UCSD-AML1 (cell line): ENCODE results near the gene BRD1.

Source experiments
- DNase-seq: peaks from one replicate; lab custom pipeline; 2025; ENCODE audit not compliant: unreplicated experiment; lab: John Stamatoyannopoulos, UW

BRD1 gene

DNA sequence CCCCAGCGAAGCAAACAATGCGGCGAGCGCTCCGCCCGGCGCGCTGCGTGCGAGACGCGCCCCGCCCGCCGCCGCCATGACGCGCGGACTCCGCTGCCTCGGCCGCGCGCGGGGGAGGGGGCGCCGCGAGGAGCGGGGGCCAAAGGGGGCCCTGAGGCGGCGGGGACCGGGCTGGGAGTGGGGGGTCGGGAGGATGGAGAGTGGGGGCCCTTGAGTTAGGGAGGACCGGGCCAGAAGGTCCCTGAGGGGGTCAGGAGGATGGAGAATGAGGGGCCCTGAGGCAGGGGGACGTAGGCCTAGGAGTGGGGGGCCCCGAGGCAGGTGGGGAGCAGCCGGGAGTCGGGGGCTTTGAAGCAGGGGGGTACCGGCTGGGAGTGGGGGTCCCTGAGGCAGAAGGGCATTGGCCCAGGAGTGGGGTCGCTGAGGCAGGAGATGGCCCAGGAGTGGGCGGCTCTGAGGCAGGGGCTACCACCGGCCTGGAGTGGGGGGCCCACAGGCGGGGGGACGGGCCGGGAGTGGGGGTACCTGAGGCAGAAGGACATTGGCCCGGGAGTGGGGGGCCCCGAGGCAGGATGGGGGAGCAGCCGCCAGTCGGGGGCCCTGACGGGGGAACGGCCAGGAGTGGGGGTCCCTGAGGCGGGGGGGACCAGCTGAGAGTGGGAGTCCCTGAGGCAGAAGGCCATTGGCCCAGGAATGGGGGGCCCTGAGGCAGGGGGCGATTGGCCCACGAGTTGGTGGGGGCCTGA is at the start of gene BRD1:
Gene BRD1 (minus strand): TSS at position 21 of the 746 bp plus-strand sequence. CDS start 3,556 bp downstream, outside the sequence.
- peak; percentile 73 for DNase-seq

DNA sequence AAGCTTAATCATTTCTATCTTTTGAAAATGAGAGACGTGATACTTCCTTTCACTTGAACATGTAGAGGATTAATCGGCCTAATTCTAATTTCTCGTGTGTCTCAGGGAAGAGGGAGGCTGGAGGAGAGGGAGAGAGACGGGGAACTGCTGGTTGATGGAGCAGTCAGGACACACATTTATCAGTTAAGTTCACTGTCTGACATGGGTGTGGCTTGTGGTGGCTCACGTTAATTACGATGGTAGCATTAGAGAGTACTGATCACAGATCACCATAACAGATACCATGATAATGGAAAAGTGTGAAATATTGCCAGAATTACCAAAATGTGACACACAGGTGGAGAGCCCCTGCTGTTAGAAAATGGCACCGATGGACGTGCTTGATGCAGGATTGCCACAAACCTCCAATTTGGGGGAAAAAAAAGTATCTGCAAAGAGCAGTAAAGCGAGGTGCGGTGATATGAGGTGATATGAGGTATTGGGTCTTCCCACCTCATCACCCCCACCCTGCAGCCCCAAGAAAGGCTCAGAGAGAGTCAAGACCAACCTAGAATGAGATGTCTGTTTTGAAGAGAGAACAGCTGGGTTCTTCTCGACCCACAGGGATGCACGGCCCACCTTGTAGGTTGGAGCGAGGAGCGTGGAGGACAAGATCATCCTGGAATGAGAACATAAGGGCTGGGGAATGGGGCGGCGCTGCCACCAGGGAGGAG is 45.7 kb upstream of the BRD1 start:
- no peak for DNase-seq

DNA sequence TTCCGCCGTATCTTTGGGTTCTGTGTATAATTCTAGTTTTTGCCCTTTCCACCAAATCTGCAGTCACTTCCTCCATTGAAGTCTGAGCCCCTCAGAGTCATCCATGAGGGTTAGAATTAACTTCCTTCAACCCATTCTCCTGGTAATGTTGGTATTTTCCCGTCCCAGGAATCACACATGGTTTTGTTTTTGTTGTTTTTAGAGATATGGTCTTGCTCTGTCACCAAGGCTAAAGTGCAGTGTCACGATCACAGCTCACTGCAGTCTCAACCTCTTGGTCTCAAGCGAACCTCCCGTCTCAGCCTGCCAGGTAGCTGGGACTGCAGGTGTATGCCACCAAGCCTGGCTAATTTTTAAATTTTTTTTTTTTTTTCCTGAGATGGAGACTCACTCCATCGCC is 44.7 kb upstream of the BRD1 start:
- no peak for DNase-seq

DNA sequence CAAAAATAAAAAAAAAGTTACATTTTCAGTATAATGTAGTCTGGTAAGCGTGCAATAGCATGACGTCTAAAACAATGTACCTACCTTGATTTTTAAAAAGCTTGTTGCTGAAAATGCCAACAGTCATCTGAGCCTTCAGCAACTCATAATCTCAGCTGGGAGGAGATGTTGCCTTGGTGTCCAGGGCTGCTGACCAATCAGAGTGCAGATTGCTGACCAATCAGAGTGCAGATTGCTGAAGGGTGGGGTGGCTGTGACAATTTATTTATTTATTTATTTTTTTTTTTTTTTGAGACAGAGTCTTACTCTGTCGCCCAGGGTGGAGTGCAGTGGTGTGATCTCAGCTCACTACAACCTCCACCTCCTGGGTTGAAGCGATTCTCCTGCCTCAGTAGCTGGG is 43.8 kb upstream of the BRD1 start:
- DNase-seq = no peak

DNA sequence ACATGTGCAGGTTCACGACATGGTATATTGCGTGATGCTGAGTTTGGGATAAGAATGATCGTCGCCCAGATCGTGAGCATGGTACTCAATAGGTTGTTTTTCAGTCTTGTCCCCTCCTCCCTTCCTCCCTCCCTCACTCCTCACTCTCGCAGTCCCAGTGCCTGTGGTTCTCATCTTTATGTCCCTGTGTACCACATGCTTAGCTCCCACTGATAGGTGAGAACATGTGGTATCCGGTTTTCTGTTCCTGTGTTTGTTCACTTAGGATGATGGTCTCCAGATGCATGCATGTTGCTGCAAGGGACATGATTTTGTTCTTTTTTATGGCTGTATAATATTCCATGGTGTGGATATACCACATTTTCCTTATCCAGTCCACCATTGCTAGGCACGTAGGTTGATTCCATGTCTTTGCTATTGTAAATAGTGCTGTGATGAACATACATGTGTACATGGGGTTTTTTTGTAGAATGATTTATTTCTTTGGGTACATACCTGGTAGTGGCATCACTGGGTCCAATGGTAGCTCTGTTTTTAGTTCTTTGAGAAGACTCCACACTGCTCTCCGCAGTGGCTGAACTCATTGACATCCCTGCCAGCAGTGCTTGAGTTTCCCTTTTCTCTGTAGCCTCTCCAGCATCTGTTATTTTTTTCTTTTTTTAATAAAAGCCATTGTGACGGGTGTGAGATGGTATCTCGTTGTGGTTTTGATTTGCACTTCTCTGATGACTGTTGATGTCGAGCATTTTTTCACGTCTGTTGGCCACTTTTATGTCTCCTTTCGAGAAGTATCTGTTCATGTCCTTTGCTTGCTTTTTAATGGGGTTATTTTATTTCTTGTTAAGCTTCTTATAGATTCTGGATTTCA is 42.4 kb upstream of the BRD1 start:
- DNase-seq = no peak

DNA sequence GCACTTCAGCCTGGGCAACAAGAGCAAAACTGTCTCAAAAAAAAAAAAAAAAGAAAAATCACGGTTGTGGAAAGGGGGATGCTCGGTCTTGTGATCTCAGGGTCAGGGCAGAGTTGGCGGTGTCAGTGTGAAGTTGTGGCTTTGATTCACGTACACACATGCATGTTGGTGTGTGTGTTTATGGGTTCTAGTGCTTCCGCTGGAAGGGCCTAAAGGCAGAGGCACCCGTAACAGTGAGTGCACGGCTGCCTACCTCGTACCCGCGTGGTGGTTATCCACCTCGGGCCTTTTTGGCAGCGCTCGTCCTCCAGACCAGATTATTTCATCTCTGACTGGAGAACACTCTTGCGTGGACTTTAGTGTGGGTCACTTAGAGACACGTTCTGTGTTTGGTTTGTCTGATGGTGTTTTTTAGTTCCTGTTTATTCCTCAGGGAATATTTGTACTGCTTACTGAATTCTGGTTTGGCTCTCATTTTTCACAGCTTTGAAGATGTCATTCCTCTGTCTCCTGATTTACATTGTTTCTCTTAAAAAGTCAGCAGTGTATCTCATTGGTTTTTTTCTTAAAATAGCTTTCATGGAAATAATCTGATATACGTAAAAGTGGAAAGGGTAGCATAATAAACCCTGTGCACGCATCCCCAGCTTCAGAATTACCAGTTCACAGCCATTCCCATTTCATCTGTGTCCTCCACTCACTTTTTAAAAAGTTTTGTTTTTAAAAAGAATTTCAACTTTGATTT is 41.6 kb upstream of the BRD1 start:
- no peak for DNase-seq

DNA sequence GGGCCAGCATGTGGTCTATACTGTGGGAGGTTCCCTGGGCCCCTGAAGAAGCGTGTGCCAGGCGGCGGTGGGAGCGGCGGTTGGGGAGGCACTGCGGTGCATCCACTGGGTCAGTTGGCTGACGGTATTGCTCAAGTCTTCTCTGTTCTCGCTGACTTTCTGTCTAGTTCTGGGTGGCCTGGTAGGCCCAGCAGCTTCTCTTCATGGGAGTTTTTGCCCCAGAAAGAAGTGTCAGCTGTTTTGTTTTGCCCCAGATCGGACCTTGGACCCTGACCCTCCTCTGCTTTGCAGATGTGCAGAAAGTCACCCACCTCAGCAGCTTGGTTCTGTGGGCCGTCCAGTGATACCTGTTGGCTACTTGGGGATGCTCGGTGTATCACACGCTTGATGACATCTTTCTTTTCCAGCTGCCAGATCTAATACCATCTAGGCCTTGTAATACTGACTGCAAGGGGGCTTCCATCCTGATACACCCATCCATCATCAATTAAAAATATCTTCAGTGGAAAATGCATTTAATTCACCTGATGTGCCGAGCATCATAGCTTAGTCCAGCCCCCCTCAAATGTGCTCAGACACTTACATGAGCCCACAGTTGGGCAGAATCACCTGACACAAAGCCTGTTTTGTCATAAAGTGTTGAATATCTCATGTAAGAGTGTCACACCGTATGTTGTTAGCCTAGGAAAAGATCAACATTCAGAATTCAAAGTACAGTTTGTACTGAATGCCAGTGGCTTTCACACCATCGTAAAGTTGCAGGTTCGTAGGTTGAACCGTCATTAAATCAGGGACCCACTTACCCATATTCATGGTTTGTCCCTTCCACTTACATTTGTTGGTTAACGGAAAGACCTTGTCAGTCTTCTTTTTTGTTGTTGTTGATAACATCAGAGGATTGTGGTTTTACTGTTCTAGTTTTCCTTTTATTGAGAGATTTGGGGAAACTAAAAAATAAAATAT is 39.9 kb upstream of the BRD1 start:
- DNase-seq = no peak

DNA sequence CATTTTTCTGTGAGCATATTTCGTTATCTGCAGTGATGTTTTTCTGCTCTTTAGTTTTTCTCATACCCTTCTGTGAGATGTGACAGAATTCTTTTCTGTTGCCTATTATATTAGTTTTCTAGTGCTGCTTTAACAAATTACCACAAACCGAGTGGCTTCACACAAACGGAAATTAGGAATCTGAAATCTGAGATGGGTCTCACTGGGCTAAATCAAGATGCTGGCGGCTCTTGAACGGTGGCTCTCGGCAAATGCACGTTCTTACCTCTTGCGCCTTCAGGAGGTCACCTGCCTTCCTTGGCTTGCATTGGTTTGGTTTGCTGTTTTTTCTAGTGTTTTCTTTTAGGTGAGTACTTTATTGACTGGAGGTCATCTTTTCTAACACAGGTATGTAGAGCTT is 39.0 kb upstream of the BRD1 start:
- DNase-seq = no peak

DNA sequence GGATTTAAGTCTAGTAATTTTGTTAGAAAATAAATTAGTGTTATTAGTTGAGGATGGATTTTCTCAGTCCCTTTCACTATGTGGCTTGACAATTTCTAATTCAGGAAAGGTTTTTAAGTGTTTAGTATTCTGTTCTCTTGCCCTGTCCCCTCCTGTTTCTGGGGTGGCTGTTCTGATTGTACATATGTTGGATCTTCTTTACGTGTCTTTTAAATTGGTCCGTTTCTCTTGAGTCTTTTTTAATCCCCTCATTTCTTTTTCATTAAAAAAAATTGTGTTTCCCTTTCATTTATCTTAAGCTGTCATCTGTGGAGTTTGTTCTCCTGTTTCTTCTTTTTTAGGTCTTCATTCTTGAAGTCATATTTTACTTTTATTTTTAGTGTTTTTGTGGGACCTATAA is 38.5 kb upstream of the BRD1 start:
- no peak for DNase-seq

DNA sequence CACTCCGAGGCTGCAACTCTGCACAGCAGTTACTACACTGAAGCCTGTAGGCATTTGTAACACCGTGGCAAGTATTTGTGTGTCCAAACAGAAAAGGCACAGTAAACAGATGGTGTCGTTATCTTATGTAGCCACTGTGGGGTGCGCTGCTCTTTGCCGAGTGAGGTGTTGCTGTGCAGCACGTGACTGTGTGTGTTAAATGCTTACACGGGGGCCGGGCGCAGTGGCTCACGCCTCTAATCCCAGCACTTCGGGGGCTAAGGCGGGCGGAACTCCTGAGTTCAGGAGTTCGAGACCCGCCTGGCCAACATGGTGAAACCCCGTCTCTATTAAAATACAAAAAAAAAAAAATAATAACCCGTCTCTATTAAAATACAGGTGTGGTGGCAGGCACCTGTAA is 37.5 kb upstream of the BRD1 start:
- no peak for DNase-seq

DNA sequence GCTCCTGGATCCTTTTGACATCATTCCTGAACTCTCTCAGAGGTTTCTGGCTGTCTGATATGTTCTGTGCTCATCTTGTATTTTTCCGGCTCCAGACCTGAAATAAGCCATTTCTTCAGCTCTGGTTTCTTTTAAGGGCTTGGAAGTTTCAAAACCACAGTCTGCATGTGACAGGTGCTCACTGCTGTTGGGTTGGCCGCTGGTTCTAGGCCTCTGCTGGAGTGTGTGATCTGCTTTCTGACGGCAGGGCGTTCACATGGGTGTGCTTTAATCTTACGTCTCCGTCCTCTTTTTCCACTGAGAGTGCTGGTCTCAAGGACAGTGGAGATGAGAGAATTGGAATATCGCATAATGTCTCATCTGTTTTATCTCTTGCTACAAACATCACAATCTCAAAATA is 36.3 kb upstream of the BRD1 start:
- DNase-seq = no peak

DNA sequence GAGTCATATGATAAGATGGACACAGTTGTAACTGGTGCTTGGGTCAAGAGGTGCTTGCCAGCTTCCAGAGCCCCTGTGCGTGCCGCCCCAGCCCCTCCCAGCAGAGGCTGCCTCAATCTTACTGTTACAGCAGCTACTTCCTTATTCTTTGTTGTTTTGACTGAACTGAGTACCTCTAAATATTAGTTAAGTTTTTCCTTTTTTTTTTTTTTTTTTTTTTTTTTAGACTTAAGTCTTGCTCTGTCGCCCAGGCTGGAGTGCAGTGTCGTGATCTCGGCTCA is 34.8 kb upstream of the BRD1 start:
- DNase-seq = no peak

DNA sequence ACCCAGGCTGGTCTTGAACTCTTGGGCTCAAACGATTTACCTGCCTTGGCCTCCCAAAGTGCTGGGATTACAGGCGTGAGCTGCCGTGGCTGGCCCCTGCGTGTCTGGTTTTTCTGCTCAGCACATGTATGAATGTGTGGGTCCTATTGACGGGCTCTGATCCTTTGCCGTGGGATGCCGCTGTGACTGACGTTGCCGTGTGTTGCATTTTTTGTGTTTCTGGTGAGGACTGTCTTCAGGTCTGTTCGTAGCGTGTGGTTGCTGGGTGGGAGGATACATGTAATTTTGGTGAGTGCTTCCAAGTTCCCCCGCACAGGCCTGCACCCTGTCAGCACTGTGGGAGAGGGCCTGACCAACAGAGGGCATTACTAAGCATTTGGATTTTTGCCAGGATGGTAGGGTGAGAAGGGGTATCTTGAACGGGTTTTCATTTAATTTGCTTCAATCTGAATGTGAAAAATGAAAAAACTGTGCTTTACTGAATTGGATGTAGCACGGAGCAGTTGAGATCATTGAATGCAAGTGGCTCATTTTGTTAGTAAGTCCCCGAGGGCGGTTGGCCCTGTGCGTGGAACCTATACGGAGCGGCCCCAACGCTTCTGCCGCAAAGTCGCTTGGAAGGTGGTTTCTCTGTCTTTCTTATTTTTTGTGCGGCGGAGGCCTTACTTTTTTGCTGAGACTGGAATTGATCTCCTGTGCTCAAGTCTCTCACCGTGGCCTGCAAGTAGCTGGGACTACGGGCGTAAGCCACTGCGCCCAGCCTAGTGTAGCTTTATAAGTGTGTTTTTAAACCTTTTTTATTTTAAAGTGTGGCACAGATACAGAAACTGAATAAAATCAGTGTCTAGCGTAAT is 34.2 kb upstream of the BRD1 start:
- no peak for DNase-seq

DNA sequence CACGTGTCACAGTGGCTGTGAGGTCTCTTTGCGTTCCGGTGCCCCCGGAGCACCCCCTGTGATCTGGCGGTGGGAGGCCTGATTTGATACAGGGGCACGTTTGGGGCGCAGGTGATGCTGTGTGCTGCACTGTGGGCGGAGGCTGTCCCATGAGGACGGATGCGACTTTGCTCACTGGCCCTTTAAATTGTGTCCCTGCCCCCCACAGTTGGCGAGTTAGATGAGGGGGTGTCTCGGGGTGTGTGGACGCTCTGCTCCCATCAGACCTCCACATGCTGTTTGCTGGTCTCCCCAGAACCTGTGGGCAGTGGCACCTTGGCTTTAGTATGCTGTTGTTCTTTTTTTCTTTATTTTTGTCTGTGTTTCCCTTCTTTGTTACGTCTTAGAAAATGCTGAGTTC is 31.2 kb upstream of the BRD1 start:
- DNase-seq = no peak

DNA sequence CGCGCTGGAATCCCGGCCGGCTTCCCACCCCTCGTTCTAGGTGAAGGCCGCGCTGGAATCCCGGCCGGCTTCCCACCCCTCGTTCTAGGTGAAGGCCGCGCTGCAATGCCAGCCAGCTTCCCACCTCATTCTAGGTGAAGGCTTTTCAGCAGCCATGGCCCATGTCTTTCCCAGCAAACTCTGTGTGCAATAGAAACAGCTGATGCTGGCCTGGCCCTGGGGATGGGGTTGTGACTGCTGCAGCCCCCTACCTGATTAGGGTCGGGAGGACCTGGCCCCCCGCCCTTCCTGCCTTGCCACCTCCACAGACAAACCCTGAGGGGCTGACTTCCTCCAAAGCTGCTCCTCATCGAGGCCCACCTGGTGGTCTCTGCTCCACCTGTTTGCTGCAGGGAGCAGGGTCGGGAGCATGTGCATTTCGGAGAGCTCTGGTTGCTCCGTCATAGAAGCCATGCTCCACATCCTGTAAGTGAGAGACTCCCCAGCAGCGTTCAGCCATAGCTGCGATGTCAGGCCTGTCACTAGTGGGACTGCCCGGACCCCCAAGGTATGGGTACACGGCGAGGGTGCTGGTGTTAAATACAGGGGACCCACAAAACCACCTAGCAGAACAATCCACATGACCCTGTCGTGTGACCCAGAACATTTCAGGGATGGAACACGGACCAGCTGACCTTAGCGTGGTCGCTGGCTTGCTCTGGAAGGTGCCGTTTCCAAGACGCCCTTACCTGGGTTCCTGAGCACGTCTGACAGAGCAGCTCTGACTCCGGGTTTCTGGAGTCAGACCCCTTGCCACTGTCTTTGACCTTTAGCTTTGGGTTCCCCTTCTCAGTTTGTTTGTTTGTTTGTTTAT is 29.3 kb upstream of the BRD1 start:
- DNase-seq = no peak

DNA sequence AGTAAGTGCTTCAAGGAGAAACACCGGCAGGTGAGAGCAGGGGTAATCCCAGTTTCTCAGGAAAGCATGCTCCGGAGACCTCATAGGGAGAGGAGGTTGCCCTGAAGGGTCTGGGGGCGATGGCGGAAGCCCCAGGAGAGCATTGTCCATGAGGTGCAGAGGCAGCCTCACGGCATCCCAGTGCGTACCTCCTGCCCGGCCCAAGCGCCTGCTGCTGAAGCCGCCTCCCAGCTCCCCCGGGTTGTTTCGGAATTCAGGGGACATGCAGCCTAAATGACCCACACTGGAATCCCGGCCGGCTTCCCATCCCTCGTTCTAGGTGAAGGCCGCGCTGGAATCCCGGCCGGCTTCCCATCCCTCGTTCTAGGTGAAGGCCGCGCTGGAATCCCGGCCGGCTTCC is 28.7 kb upstream of the BRD1 start:
- DNase-seq = no peak

DNA sequence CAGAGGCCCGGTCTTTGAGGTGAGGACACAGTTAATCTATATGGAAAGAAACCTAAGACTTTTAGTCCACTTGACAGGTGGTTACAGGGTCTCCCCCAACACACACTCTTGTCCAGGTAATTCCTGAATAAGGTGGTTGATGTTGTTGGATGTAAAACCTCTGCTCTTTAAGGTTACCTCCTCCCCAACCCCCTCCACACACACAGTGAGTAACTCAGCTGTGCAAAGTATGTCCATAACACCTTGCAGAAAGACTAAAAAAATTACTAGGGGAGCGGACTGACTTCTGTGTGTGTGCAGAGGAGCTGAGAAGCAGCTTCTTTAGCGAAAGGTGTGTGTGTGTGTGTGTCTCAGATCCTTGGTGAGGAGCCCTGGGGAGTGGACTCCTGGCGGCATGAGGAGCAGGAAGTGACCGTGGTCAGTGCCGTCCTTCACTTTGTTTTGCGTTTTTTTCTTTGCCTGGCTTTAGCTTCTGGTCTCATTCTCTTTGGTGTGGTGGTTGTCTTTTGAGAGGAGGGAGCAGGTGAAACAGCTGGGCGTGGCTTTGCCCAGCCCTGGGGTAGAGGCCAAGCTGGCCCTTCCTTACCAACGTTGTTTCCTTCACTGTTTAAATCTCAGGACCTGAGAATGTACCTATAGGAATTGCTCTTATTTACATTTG is 27.7 kb upstream of the BRD1 start:
- no peak for DNase-seq
